ENCODE results near the gene TEX2.
A peak's percentile ranks its signal among the peaks of the same experiment; 100 is the strongest.

TEX2 gene

GRCh38 chr17:64133546-64134215 is 129.4 kb downstream of the TEX2 start:
- Histone ChIP-seq H3K18ac (ENCODE audit: low read length) (no peak overlapping the region), H4K8ac (ENCODE audit: low read depth, low read length) (no peak overlapping the region), H3K23ac (ENCODE audit: low read length) (no peak overlapping the region), H2AK5ac (ENCODE audit: low read length) (no peak overlapping the region), H3K27me3 (ENCODE audit: insufficient read depth, low read length, poor library complexity) (no peaks in the 10 kb centered on the region), H4K5ac (ENCODE audit: low read length) (no peak overlapping the region), H3K36me3 (ENCODE audit: control insufficient read depth, insufficient read depth, low read length) (no peaks in the 10 kb centered on the region), H2BK15ac (replicated peaks; ENCODE audit: low read depth) (no peak overlapping the region), H3K27ac (ENCODE audit: low read depth, low read length) (no peak overlapping the region), H3K56ac (ENCODE audit: low read length) (no peak overlapping the region), H2BK5ac (ENCODE audit: low read length) (no peak overlapping the region), H3K4ac (ENCODE audit: low read depth, low read length) (no peak overlapping the region), H3K79me2 (ENCODE audit: control insufficient read depth, insufficient read depth, low read length) (no peaks in the 10 kb centered on the region), H2BK120ac (ENCODE audit: low read depth, low read length) (no peak overlapping the region), H3K79me1 (ENCODE audit: low read length) (no peaks in the 10 kb centered on the region), H3K9ac (ENCODE audit: low read length) (no peak overlapping the region), H3K4me1 (ENCODE audit: control insufficient read depth, low read depth, low read length) (peaks cover 7% of the 10 kb centered on the region), H3K4me3 (ENCODE audit: low read length) (no peak overlapping the region), H3K4me2 (ENCODE audit: low read length) (no peak overlapping the region)
- DNase-seq, result peak; percentile 72
- no CpG with 5 or more reads among the region's 8 CpGs for WGBS (ENCODE audit: extremely low coverage, insufficient coverage, low lambda C conversion rate)

DNA sequence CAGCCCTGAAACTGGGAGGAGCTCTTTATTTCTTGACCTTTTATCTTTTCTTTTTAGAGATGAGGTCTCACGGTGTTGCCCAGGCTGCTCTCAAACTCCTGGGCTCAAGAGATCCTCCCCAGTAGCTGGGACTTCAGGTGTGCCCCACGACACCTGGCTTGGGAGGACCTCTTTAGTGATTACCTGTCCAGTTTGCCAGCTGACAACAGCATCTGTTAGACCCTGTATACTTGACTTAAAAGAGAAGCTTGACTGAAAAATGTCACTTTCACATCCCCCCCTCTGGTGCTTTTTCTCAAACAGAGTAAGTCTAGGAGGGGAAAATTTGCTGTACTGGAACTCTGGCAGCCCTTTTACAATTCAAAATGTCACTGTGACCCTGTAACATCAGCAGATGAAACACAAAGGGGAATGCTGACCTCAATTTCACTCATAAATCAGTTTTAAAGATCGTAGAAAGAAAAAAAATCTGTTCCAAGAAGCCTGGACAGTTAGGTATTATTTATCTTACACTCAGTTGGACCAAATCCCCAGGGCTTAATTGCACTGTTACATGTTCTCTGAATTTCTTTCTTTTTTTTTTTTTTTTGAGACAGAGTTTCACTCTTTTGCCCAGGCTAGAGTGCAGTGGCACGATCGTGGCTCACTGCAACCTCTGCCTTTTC is 131.3 kb downstream of the TEX2 start:
- Histone ChIP-seq H3K79me2 (ENCODE audit: control insufficient read depth, insufficient read depth, low read length) (no peaks in the 10 kb centered on the region), H2BK5ac (ENCODE audit: low read length) (no peak overlapping the region), H3K4me1 (ENCODE audit: control insufficient read depth, low read depth, low read length) (peaks cover 7% of the 10 kb centered on the region), H3K4ac (ENCODE audit: low read depth, low read length) (no peak overlapping the region), H3K23ac (ENCODE audit: low read length) (no peak overlapping the region), H2BK15ac (replicated peaks; ENCODE audit: low read depth) (no peak overlapping the region), H3K27ac (ENCODE audit: low read depth, low read length) (no peak overlapping the region), H3K4me2 (ENCODE audit: low read length) (no peak overlapping the region), H4K5ac (ENCODE audit: low read length) (no peak overlapping the region), H3K9ac (ENCODE audit: low read length) (no peak overlapping the region), H3K36me3 (ENCODE audit: control insufficient read depth, insufficient read depth, low read length) (no peaks in the 10 kb centered on the region), H2BK120ac (ENCODE audit: low read depth, low read length) (no peak overlapping the region), H3K18ac (ENCODE audit: low read length) (no peak overlapping the region), H3K4me3 (ENCODE audit: low read length) (no peak overlapping the region), H3K56ac (ENCODE audit: low read length) (no peak overlapping the region), H3K27me3 (ENCODE audit: insufficient read depth, low read length, poor library complexity) (no peaks in the 10 kb centered on the region), H4K8ac (ENCODE audit: low read depth, low read length) (no peak overlapping the region), H3K79me1 (ENCODE audit: low read length) (no peaks in the 10 kb centered on the region), H2AK5ac (ENCODE audit: low read length) (no peak overlapping the region)
- DNase-seq, result no peak
- no CpG with 5 or more reads among the region's 5 CpGs for WGBS (ENCODE audit: extremely low coverage, insufficient coverage, low lambda C conversion rate)

DNA sequence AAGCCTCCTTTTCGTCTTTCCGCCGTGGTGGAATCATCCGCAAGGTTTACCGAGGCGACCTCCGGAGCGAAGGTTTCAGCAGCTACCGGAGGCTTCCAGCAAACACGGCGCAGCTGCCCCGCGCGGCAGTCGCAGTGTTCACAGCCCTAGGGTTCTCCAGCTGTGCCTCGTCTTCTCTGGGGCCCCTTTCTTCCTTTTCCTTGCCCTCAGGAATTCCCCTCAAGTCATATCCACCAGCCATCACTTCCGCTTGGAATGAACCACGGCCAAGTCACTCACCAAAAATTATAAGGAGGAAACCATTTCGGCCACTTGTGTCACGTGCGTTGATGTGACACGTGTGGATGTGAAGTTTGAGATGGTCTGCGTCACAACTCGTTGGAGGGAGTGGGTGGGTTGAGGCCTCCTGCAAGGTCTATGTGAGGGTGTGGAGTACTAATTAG is 132.5 kb downstream of the TEX2 start:
- no peaks in the 10 kb centered on the region for H3K79me2 ChIP-seq (ENCODE audit: control insufficient read depth, insufficient read depth, low read length)
- no peak overlapping the region for H4K5ac ChIP-seq (ENCODE audit: low read length)
- no peaks in the 10 kb centered on the region for H3K79me1 ChIP-seq (ENCODE audit: low read length)
- H3K27me3 ChIP-seq (ENCODE audit: insufficient read depth, low read length, poor library complexity), result no peaks in the 10 kb centered on the region
- peak overlapping the region; percentile 88 for H3K56ac ChIP-seq (ENCODE audit: low read length)
- no peak overlapping the region for H2AK5ac ChIP-seq (ENCODE audit: low read length)
- no peak for DNase-seq
- WGBS (ENCODE audit: extremely low coverage, insufficient coverage, low lambda C conversion rate), result no CpG with 5 or more reads among the region's 24 CpGs
- no peaks in the 10 kb centered on the region for H3K36me3 ChIP-seq (ENCODE audit: control insufficient read depth, insufficient read depth, low read length)
- H2BK15ac ChIP-seq (replicated peaks; ENCODE audit: low read depth), result no peak overlapping the region
- no peak overlapping the region for H3K23ac ChIP-seq (ENCODE audit: low read length)
- H4K8ac ChIP-seq (ENCODE audit: low read depth, low read length), result no peak overlapping the region
- no peak overlapping the region for H3K18ac ChIP-seq (ENCODE audit: low read length)
- no peak overlapping the region for H2BK120ac ChIP-seq (ENCODE audit: low read depth, low read length)
- H3K4me1 ChIP-seq (ENCODE audit: control insufficient read depth, low read depth, low read length), result peaks cover 7% of the 10 kb centered on the region
- H2BK5ac ChIP-seq (ENCODE audit: low read length), result no peak overlapping the region
- H3K27ac ChIP-seq (ENCODE audit: low read depth, low read length), result peak overlapping the region; percentile 15
- peak overlapping the region; percentile 67 for H3K4me2 ChIP-seq (ENCODE audit: low read length)
- no peak overlapping the region for H3K4me3 ChIP-seq (ENCODE audit: low read length)
- peak overlapping the region; percentile 69 for H3K9ac ChIP-seq (ENCODE audit: low read length)
- H3K4ac ChIP-seq (ENCODE audit: low read depth, low read length), result no peak overlapping the region

GRCh38 chr17:64129765-64130558 is 133.1 kb downstream of the TEX2 start, which contains the start of gene ERN1:
Gene ERN1, minus strand, starts transcription at chr17:64130144. Its CDS starts 115 bp downstream, at chr17:64130029.
- Histone ChIP-seq H3K27me3 (ENCODE audit: insufficient read depth, low read length, poor library complexity) (no peaks in the 10 kb centered on the region), H3K18ac (ENCODE audit: low read length) (no peak within 1 kb of the TSS), H2BK5ac (ENCODE audit: low read length) (peak within 1 kb of the TSS; percentile 54), H3K36me3 (ENCODE audit: control insufficient read depth, insufficient read depth, low read length) (no peaks in the 10 kb centered on the region), H3K79me2 (ENCODE audit: control insufficient read depth, insufficient read depth, low read length) (no peaks in the 10 kb centered on the region), H3K23ac (ENCODE audit: low read length) (peak within 1 kb of the TSS; percentile 57), H3K27ac (ENCODE audit: low read depth, low read length) (peak within 1 kb of the TSS; percentile 70), H4K5ac (ENCODE audit: low read length) (no peak within 1 kb of the TSS), H3K56ac (ENCODE audit: low read length) (peak within 1 kb of the TSS; percentile 89), H2BK120ac (ENCODE audit: low read depth, low read length) (no peak within 1 kb of the TSS), H3K4me3 (ENCODE audit: low read length) (peak within 1 kb of the TSS; percentile 70), H3K9ac (ENCODE audit: low read length) (peak within 1 kb of the TSS; percentile 82), H3K4ac (ENCODE audit: low read depth, low read length) (no peak within 1 kb of the TSS), H2AK5ac (ENCODE audit: low read length) (no peak within 1 kb of the TSS), H3K79me1 (ENCODE audit: low read length) (no peaks in the 10 kb centered on the region), H3K4me2 (ENCODE audit: low read length) (peak within 1 kb of the TSS; percentile 67), H4K8ac (ENCODE audit: low read depth, low read length) (no peak within 1 kb of the TSS), H3K4me1 (ENCODE audit: control insufficient read depth, low read depth, low read length) (peaks cover 7% of the 10 kb centered on the region), H2BK15ac (replicated peaks; ENCODE audit: low read depth) (no peak within 1 kb of the TSS)
- WGBS (ENCODE audit: extremely low coverage, insufficient coverage, low lambda C conversion rate), result no CpG with 5 or more reads among the region's 98 CpGs
- DNase-seq, result peak; percentile 92

DNA sequence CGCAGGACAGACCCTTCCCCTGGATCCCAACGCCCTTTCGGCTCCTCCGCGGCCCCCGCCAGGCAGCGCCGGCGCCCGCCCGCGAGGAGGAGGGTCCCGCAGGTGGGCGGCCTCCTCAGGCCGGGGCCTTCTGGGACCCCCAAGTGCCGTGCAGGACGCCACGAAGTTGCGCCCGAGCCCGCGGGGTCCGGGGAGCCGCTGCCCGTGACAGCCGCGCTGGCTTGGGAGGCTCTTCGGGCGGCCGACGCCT is 133.6 kb downstream of the TEX2 start:
- Histone ChIP-seq H3K79me2 (ENCODE audit: control insufficient read depth, insufficient read depth, low read length) (no peaks in the 10 kb centered on the region), H3K27ac (ENCODE audit: low read depth, low read length) (peak overlapping the region; percentile 70), H3K4me3 (ENCODE audit: low read length) (peak overlapping the region; percentile 70), H3K4ac (ENCODE audit: low read depth, low read length) (no peak overlapping the region), H3K79me1 (ENCODE audit: low read length) (no peaks in the 10 kb centered on the region), H3K36me3 (ENCODE audit: control insufficient read depth, insufficient read depth, low read length) (no peaks in the 10 kb centered on the region), H3K4me1 (ENCODE audit: control insufficient read depth, low read depth, low read length) (peaks cover 7% of the 10 kb centered on the region), H2BK120ac (ENCODE audit: low read depth, low read length) (no peak overlapping the region), H2BK15ac (replicated peaks; ENCODE audit: low read depth) (no peak overlapping the region), H3K27me3 (ENCODE audit: insufficient read depth, low read length, poor library complexity) (no peaks in the 10 kb centered on the region), H2BK5ac (ENCODE audit: low read length) (no peak overlapping the region), H4K8ac (ENCODE audit: low read depth, low read length) (no peak overlapping the region), H4K5ac (ENCODE audit: low read length) (no peak overlapping the region), H3K18ac (ENCODE audit: low read length) (no peak overlapping the region), H3K9ac (ENCODE audit: low read length) (peak overlapping the region; percentile 82), H3K56ac (ENCODE audit: low read length) (peak overlapping the region; percentile 89), H2AK5ac (ENCODE audit: low read length) (no peak overlapping the region), H3K23ac (ENCODE audit: low read length) (no peak overlapping the region), H3K4me2 (ENCODE audit: low read length) (peak overlapping the region; percentile 61)
- peak; percentile 37 for DNase-seq
- no CpG with 5 or more reads among the region's 31 CpGs for WGBS (ENCODE audit: extremely low coverage, insufficient coverage, low lambda C conversion rate)
